Kidney tubule cell (primary cell): ENCODE results near the gene DCAF12.
A peak's percentile ranks its signal among the peaks of the same experiment; 100 is the strongest.
"Not testable (repeated sequence)": the region's sequence is repeated elsewhere in the genome, so short reads cannot be mapped to it uniquely, and the experiment has no call there.

ENCODE experiments used
- DNase-seq: peaks from one replicate; pipeline ENCODE4 v3.0.0-alpha.2; 2018; ENCODE audit warnings: low spot score

The DCAF12 gene

GRCh38 chr9:34126207-34127034 is at the start of gene DCAF12:
Gene DCAF12, minus strand, starts transcription at chr9:34126698. Its CDS starts 267 bp downstream, at chr9:34126431.
- peak; percentile 91 for DNase-seq

GRCh38 chr9:34176089-34176488 is 49.6 kb upstream of the DCAF12 start:
- peak; percentile 78 for DNase-seq

GRCh38 chr9:34171753-34172535 is 45.4 kb upstream of the DCAF12 start:
- DNase-seq: no peak

- DNase-seq: no peak
Measured at GRCh38 chr9:34170237-34170991, 43.9 kb upstream of the DCAF12 start.

- DNase-seq: no peak
Measured at GRCh38 chr9:34169125-34169524, 42.6 kb upstream of the DCAF12 start.

GRCh38 chr9:34163434-34163833 is 36.9 kb upstream of the DCAF12 start:
- peak; percentile 39 for DNase-seq

- DNase-seq: peak; percentile 24
Measured at GRCh38 chr9:34158362-34158869, 31.9 kb upstream of the DCAF12 start.

GRCh38 chr9:34157898-34158297 is 31.4 kb upstream of the DCAF12 start:
- no peak for DNase-seq

- no peak for DNase-seq
Measured at GRCh38 chr9:34157318-34157717, 30.8 kb upstream of the DCAF12 start.

GRCh38 chr9:34154057-34154456 is 27.6 kb upstream of the DCAF12 start:
- DNase-seq: no peak

- no peak for DNase-seq
Measured at GRCh38 chr9:34151398-34151797, 24.9 kb upstream of the DCAF12 start.

GRCh38 chr9:34145165-34145564 is 18.7 kb upstream of the DCAF12 start:
- peak; percentile 60 for DNase-seq

- no peak for DNase-seq
Measured at GRCh38 chr9:34143116-34143515, 16.6 kb upstream of the DCAF12 start.

GRCh38 chr9:34140853-34141252 is 14.4 kb upstream of the DCAF12 start:
- DNase-seq: no peak

- peak; percentile 62 for DNase-seq
Measured at GRCh38 chr9:34139477-34140146, 13.1 kb upstream of the DCAF12 start.

GRCh38 chr9:34138644-34139043 is 12.1 kb upstream of the DCAF12 start:
- not testable (repeated sequence) for DNase-seq

- DNase-seq: no peak
Measured at GRCh38 chr9:34134521-34134920, 8.0 kb upstream of the DCAF12 start.

- DNase-seq: no peak
Measured at GRCh38 chr9:34133436-34133949, 7.0 kb upstream of the DCAF12 start.

GRCh38 chr9:34131571-34131970 is 5.1 kb upstream of the DCAF12 start:
- no peak for DNase-seq

GRCh38 chr9:34127035-34127948 is 794 bp upstream of the DCAF12 start:
- DNase-seq: no peak
